Measurements from ENCODE around the gene TMBIM4. TPM values are rescaled to one million over a fixed set of nuclear protein-coding genes. Genes with fewer than 3 reads are reported as not detected.
A peak's percentile ranks its signal among the peaks of the same experiment; 100 is the strongest.

Gene TMBIM4
- total RNA-seq, 3 donors from 2014 or later: 128 to 325 (median 218) TPM

GRCh38 chr12:66194122-66194521 is 24.3 kb upstream of the TMBIM4 start:
- Histone ChIP-seq H3K27me3 (no peaks in the 10 kb centered on the region), H3K9me3 (no peaks in the 10 kb centered on the region), H3K36me3 (no peaks in the 10 kb centered on the region), H3K27ac (no peak overlapping the region), H3K4me3 (no peak overlapping the region), H3K4me1 (no peaks in the 10 kb centered on the region)
- no peak for DNase-seq (ENCODE audit: low spot score in 2 of 2)
- intact Hi-C loops (cut with DNase I; ENCODE audit: low total_unique reads): no loop called here
- TF ChIP-seq POLR2A (IDR thresholded peaks at IDR 0.05) (no peak), POLR2AphosphoS5 (IDR thresholded peaks at IDR 0.05) (no peak), CTCF (IDR thresholded peaks at IDR 0.05) (no peak)

GRCh38 chr12:66191547-66192126 is 21.8 kb upstream of the TMBIM4 start:
- H3K4me1 ChIP-seq: no peaks in the 10 kb centered on the region
- peaks cover 0 to 4% of the 10 kb centered on the region in 2 donors for H3K27me3 ChIP-seq
- no peaks in the 10 kb centered on the region for H3K9me3 ChIP-seq
- DNase-seq (ENCODE audit: low spot score in 2 of 2): no peak
- peak overlapping the region in 1 of 3 donors; percentile 83 for H3K4me3 ChIP-seq
- TF ChIP-seq CTCF (IDR thresholded peaks at IDR 0.05) (no peak), POLR2A (IDR thresholded peaks at IDR 0.05) (no peak), POLR2AphosphoS5 (IDR thresholded peaks at IDR 0.05) (no peak)
- intact Hi-C loops (cut with DNase I; ENCODE audit: low total_unique reads): no loop called here
- no peaks in the 10 kb centered on the region for H3K36me3 ChIP-seq
- H3K27ac ChIP-seq: no peak overlapping the region

- Histone ChIP-seq H3K4me3 (peak overlapping the region in 2 of 3 donors; percentile 64 to 83), H3K9me3 (no peaks in the 10 kb centered on the region), H3K27ac (peak overlapping the region in 1 of 2 donors; percentile 71), H3K4me1 (no peaks in the 10 kb centered on the region), H3K27me3 (peaks cover 0 to 4% of the 10 kb centered on the region in 2 donors), H3K36me3 (no peaks in the 10 kb centered on the region)
- intact Hi-C loops (cut with DNase I; ENCODE audit: low total_unique reads): no loop called here
- DNase-seq (ENCODE audit: low spot score in 2 of 2): no peak
- no peak for TF ChIP-seq CTCF (IDR thresholded peaks at IDR 0.05)
- TF ChIP-seq POLR2A (IDR thresholded peaks at IDR 0.05): no peak
- TF ChIP-seq POLR2AphosphoS5 (IDR thresholded peaks at IDR 0.05): no peak
Measured at GRCh38 chr12:66190519-66191370, 20.9 kb upstream of the TMBIM4 start.

GRCh38 chr12:66189889-66190288 is 20.1 kb upstream of the TMBIM4 start:
- Histone ChIP-seq H3K27me3 (peaks cover 0 to 4% of the 10 kb centered on the region in 2 donors), H3K36me3 (no peaks in the 10 kb centered on the region), H3K27ac (peak overlapping the region; percentile 76 to 94), H3K9me3 (no peaks in the 10 kb centered on the region), H3K4me1 (no peaks in the 10 kb centered on the region), H3K4me3 (peak overlapping the region; percentile 56 to 83 (median 64))
- intact Hi-C loops (cut with DNase I; ENCODE audit: low total_unique reads): no loop called here
- no peak for TF ChIP-seq CTCF (IDR thresholded peaks at IDR 0.05)
- TF ChIP-seq POLR2A (IDR thresholded peaks at IDR 0.05): no peak
- no peak for TF ChIP-seq POLR2AphosphoS5 (IDR thresholded peaks at IDR 0.05)
- no peak for DNase-seq (ENCODE audit: low spot score in 2 of 2)

DNA sequence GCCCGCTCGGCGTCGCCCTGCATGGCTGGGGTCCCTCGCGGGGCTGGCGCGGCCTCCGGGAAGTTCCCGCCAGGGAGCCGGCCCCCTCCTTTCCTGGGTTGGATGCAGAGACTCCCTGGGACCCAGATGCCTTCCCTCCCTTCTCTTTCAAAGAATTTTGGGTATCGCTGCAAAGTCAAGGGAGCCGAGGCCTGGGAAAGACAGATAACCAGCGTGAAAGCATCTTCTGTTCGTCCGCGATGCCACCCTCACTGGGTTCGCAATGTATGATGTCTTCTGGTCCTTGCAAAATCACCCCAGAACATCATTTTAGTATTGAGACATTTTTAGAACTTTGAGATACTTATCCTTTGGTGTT is 19.7 kb upstream of the TMBIM4 start:
- intact Hi-C loops (cut with DNase I; ENCODE audit: low total_unique reads): no loop called here

More for the DNA sequence above, 19.7 kb upstream of the TMBIM4 start:
- H3K27ac ChIP-seq: peak overlapping the region; percentile 76 to 94
- peaks cover 0 to 4% of the 10 kb centered on the region in 2 donors for H3K27me3 ChIP-seq
- H3K36me3 ChIP-seq: no peaks in the 10 kb centered on the region
- no peak for DNase-seq (ENCODE audit: low spot score in 2 of 2)
- H3K4me3 ChIP-seq: peak overlapping the region; percentile 56 to 83 (median 64)
- H3K4me1 ChIP-seq: no peaks in the 10 kb centered on the region
- no peaks in the 10 kb centered on the region for H3K9me3 ChIP-seq
- no peak for TF ChIP-seq CTCF (IDR thresholded peaks at IDR 0.05)
- TF ChIP-seq POLR2AphosphoS5 (IDR thresholded peaks at IDR 0.05): no peak
